ENCODE data around the gene ZNF20. TPM values are rescaled to one million over a fixed set of nuclear protein-coding genes. Genes with fewer than 3 reads are reported as not detected.
"Not testable (repeated sequence)": the region's sequence is repeated elsewhere in the genome, so short reads cannot be mapped to it uniquely, and the experiment has no call there.

ZNF20 gene
- total RNA-seq, 6 donors from 2014 or later, result 1.9 to 5.4 (median 4.1) TPM; not detected in 1

DNA sequence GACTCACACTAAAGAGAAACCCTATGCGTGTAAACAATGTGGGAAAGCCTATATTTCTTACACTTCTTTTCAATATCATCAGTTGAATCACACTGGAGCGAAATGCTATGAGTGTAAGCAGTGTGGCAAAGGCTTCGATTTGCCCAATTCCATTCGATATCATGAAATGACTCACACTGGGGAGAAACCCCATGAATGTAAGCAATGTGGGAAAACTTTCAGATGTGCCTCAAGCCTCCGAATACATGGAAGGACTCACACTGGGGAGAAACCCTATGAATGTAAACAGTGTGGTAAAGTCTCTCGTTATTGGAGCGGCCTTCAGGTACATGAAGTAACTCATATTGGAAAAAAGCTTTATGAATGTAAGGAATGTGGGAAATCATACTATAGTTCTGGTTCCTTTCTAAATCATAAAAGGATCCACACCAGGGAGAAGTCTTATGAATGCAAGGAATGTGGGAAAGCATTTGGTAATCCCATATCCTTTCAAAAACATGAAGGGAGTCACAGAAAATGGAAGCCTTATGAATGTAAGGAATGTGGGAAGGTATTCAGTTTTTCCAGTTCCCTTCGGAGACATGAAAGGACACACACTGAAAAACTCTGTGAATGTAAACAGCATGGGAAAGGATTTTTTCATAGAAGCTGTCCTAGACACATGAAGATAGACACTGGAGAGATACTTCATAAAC, 28.1 kb downstream of the ZNF20 start:
- Histone ChIP-seq H3K36me3 (peaks cover 7 to 26% (median 13%) of the 10 kb centered on the region in 4 donors), H3K27ac (no peak overlapping the region), H3K9me3 (peaks cover 0 to 12% (median 8%) of the 10 kb centered on the region in 4 donors), H3K4me3 (no peak overlapping the region), H3K4me1 (no peaks in the 10 kb centered on the region), H3K27me3 (no peaks in the 10 kb centered on the region)
- WGBS, 2 donors, result 92 to 93% methylated on average over 8 of the region's 8 CpGs
- no peak for ATAC-seq (ENCODE audit: low FRiP score in 2 of 2)
- no peak for DNase-seq
- TF ChIP-seq EP300 (IDR thresholded peaks at IDR 0.05) (no peak), POLR2AphosphoS5 (IDR thresholded peaks at IDR 0.05) (no peak), POLR2A (IDR thresholded peaks at IDR 0.05) (no peak)
- TF ChIP-seq, protein P1, sequence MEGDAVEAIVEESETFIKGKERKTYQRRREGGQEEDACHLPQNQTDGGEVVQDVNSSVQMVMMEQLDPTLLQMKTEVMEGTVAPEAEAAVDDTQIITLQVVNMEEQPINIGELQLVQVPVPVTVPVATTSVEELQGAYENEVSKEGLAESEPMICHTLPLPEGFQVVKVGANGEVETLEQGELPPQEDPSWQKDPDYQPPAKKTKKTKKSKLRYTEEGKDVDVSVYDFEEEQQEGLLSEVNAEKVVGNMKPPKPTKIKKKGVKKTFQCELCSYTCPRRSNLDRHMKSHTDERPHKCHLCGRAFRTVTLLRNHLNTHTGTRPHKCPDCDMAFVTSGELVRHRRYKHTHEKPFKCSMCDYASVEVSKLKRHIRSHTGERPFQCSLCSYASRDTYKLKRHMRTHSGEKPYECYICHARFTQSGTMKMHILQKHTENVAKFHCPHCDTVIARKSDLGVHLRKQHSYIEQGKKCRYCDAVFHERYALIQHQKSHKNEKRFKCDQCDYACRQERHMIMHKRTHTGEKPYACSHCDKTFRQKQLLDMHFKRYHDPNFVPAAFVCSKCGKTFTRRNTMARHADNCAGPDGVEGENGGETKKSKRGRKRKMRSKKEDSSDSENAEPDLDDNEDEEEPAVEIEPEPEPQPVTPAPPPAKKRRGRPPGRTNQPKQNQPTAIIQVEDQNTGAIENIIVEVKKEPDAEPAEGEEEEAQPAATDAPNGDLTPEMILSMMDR (IDR thresholded peaks at IDR 0.05), result no peak

GRCh38 chr19:12111176-12111575, 29.0 kb downstream of the ZNF20 start:
- no peak overlapping the region for H3K27ac ChIP-seq
- TF ChIP-seq EP300 (IDR thresholded peaks at IDR 0.05), result no peak
- no peak for TF ChIP-seq POLR2AphosphoS5 (IDR thresholded peaks at IDR 0.05)
- TF ChIP-seq, protein P1 (IDR thresholded peaks at IDR 0.05), result no peak
- TF ChIP-seq POLR2A (IDR thresholded peaks at IDR 0.05), result no peak
- H3K36me3 ChIP-seq, result peaks cover 7 to 26% (median 13%) of the 10 kb centered on the region in 4 donors
- ATAC-seq (ENCODE audit: low FRiP score in 2 of 2) (no peak), DNase-seq (no peak)
- no peaks in the 10 kb centered on the region for H3K27me3 ChIP-seq
- no peaks in the 10 kb centered on the region for H3K4me1 ChIP-seq
- H3K9me3 ChIP-seq, result peaks cover 0 to 12% (median 8%) of the 10 kb centered on the region in 4 donors
- 46 to 48% methylated on average over 2 of the region's 2 CpGs for WGBS, 2 donors
- H3K4me3 ChIP-seq, result no peak overlapping the region

DNA sequence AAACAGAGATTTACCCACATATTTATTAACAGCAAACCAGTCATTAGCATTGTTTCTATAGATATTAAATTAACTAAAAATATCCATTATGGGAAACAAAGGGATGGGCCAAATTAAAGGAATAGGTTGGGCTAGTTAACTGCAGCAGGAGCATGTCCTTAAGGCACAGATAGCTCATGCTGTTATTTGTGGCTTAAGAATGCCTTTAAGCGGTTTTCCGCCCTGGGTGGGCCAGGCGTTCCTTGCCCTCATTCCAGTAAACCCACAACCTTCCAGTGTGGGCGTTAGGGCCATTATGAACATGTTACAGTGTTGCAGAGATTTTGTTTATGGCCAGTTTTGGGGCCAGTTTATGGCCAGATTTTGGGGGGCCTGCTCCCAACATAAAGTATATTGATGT, 36.2 kb downstream of the ZNF20 start:
- not testable (repeated sequence) for H3K9me3 ChIP-seq; H3K36me3 ChIP-seq; H3K4me1 ChIP-seq; H3K4me3 ChIP-seq; DNase-seq; ATAC-seq (ENCODE audit: low FRiP score in 2 of 2); H3K27me3 ChIP-seq; H3K27ac ChIP-seq
- 91 to 95% methylated on average over 4 of the region's 4 CpGs for WGBS, 2 donors

DNA sequence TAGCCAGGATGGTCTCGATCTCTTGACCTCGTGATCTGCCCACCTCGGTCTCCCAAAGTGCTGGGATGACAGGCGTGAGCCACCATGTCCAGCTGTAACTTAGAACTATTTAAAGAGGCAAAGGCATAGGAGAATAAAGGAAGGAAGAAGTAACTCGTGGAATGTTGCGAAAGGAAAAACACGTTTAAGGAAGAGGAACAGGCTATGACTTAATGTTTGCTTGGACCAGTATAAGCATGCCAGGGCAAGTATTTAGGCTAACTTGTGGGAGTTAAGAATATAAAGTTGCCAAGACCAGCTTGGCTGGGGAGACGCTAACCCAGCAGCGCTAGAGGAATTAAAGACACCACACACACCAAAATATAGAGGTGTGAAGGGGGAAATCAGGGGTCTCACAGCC, 42.1 kb downstream of the ZNF20 start:
- H3K4me3 ChIP-seq, result no peak overlapping the region
- no peak overlapping the region for H3K27ac ChIP-seq
- no peaks in the 10 kb centered on the region for H3K27me3 ChIP-seq
- TF ChIP-seq POLR2AphosphoS5 (IDR thresholded peaks at IDR 0.05) (no peak), POLR2A (IDR thresholded peaks at IDR 0.05) (no peak), EP300 (IDR thresholded peaks at IDR 0.05) (no peak)
- TF ChIP-seq, protein P1 (IDR thresholded peaks at IDR 0.05), result no peak
- DNase-seq, result no peak
- no peak for ATAC-seq (ENCODE audit: low FRiP score in 2 of 2)
- no peaks in the 10 kb centered on the region for H3K9me3 ChIP-seq
- H3K36me3 ChIP-seq, result no peaks in the 10 kb centered on the region
- H3K4me1 ChIP-seq, result peaks cover 3 to 5% (median 4%) of the 10 kb centered on the region in 4 donors
- 84 to 90% methylated on average over 9 of the region's 9 CpGs for WGBS, 2 donors

DNA sequence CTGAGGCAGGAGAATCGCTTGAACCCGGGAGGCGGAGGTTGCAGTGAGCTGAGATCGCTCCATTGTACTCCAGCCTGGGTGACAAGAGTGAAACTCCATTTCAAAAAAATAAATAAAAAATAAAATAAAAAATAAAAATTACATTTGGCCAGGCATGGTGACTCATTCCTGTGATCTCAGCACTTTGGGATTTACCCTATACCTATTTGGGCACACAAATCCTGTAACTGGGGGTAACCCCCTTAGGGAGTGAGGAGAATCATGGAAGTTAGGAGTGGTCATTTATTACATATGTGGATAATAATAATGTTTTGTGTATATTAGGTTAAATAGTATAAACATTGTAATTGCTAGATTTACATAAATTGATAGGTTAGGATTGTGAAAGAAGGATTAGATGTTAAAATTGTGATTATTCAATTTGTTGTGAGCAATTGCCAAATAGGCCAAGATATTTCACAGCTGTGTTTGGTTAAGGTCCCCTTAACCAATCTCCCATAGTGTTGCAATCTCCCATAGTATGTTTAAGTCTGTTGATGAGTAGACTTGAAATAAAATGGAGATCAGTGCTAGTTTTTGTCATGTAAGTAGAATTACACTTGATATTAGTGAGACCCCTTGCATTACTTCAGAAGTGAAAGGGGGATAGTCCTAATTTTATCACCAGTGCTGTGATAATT, 44.9 kb downstream of the ZNF20 start:
- H3K27me3 ChIP-seq, result no peaks in the 10 kb centered on the region
- no peaks in the 10 kb centered on the region for H3K36me3 ChIP-seq
- DNase-seq (no peak), ATAC-seq (ENCODE audit: low FRiP score in 2 of 2) (no peak)
- no peaks in the 10 kb centered on the region for H3K9me3 ChIP-seq
- H3K27ac ChIP-seq, result no peak overlapping the region
- 98% methylated on average over 4 of the region's 4 CpGs for whole genome bisulfite sequencing, 2 donors
- TF ChIP-seq POLR2AphosphoS5 (IDR thresholded peaks at IDR 0.05) (no peak), POLR2A (IDR thresholded peaks at IDR 0.05) (no peak)
- TF ChIP-seq, protein P1 (IDR thresholded peaks at IDR 0.05), result no peak
- peaks cover 9 to 16% (median 11%) of the 10 kb centered on the region in 4 donors for H3K4me1 ChIP-seq
- H3K4me3 ChIP-seq, result no peak overlapping the region
